ENCODE measurements around the gene TRIM10.

DNA sequence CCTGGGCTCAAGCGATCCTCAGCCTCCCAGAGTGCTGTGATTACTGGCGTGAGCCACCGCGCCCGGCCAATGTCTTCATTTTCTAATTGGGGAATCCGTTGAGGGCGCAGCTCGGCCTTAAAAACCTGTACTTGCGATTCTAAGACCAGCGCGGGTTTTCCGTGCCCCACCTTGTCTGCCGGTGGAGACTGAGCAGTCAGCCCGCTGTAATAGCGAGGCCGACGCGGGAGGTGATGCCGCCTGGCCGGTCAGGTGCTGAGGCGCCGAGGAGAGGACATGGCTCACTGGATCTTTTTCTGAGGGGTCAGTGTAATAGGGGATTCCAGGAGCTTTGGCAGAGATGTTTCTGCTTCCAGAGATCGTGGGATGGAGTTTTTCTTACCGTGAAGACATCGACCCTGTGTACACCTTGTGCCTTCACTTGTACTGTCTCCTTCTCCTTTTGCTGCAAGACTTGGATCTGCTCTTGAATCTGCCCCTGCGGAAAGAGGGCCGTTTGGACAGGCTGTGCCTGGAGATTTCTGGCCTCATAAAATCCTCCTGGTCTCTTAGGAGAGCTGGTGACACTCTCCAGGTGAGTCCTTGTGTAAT lies 49.6 kb downstream of the TRIM10 start:
- TF ChIP-seq, protein P1, sequence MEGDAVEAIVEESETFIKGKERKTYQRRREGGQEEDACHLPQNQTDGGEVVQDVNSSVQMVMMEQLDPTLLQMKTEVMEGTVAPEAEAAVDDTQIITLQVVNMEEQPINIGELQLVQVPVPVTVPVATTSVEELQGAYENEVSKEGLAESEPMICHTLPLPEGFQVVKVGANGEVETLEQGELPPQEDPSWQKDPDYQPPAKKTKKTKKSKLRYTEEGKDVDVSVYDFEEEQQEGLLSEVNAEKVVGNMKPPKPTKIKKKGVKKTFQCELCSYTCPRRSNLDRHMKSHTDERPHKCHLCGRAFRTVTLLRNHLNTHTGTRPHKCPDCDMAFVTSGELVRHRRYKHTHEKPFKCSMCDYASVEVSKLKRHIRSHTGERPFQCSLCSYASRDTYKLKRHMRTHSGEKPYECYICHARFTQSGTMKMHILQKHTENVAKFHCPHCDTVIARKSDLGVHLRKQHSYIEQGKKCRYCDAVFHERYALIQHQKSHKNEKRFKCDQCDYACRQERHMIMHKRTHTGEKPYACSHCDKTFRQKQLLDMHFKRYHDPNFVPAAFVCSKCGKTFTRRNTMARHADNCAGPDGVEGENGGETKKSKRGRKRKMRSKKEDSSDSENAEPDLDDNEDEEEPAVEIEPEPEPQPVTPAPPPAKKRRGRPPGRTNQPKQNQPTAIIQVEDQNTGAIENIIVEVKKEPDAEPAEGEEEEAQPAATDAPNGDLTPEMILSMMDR (IDR thresholded peaks at IDR 0.05; ENCODE audit: low read length): no peak
- TF ChIP-seq EZH2 (optimal IDR thresholded peaks at IDR 0.05; ENCODE audit: low read depth, low read length) (no peak), EZH2phosphoT487 (IDR thresholded peaks at IDR 0.05; ENCODE audit: low read length) (no peak)

Measured in MM.1S (cell line).